Measurements from ENCODE around the gene HIVEP3.

HIVEP3 gene

DNA sequence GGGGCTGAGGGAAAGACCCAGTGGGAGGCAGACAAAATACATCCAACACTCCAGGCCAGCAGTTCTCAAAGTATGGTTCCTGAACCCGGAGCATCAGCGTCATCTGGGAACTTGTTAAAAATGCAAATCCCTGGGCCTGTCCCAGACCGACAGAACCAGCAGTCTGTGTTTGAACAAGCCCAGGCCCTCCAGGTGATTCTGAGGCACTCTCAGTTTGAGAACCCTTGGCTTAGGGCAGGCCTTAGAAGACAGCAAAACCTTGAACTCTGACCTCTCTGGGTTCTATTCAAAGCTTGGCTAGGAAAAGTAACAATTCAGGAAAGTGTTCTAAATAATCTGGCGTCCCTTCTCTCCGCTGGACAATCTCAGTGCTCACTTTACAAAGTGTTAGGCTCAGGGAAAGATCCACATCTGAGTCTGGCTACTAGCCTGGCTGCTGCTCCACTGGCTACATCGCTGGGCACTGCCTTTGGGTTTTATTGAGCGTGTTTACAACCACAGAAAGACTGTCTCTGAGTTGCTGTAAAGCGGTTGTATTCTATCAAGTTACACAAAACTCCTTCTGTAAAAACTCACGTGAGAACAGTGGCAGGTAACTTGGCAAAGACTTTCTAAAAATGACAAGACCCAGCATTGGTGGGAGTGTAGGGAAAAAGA, 166.1 kb downstream of the HIVEP3 start:
- no peak overlapping the region for H3K9ac ChIP-seq (ENCODE audit: low read depth, low read length)

DNA sequence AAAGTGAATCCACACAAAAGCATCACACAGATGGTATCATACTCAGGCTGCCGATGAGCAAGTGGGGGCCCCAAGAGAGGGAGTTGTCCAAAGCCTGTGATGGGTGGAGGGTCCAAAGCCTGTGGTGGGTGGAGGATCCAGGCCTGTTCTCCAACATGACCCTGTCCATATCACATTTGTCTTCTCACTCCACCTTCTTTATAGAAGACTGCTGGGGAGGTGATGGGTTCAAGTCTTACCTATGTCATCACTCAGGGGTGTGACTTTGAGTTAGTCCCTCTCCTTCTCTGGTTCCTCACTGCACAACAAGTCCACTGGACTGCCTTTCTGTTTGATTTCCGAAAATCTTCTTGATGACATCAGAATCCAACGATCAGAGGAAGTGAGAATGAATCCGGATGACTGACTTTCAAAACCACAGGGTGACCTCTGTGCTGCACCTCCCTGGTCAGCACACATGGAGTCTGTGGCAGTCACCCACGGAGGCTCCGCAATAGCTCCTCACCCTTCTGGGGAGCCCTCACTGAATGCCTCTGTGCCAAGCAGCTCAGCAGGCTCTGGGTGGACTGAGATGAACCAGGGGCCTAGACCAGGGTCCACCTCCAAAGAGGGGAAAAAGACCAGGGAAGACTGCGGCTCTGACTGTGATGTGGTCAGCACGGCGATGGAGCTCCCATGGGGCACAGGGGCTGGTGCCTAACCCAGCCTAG, 166.8 kb downstream of the HIVEP3 start:
- Histone ChIP-seq H3K4me1 (ENCODE audit: insufficient read depth, low read length) (peaks cover 4% of the 10 kb centered on the region; the same call in 1 of the 2 replicates), H3K9me3 (ENCODE audit: insufficient read depth, low read depth, low read length) (no peaks in the 10 kb centered on the region), H3K36me3 (ENCODE audit: insufficient read depth, low read depth, low read length) (no peaks in the 10 kb centered on the region), H3K9ac (ENCODE audit: low read depth, low read length) (no peak overlapping the region), H3K27ac (ENCODE audit: low read length) (no peak overlapping the region), H3K27me3 (ENCODE audit: insufficient read depth, low read length) (no peaks in the 10 kb centered on the region), H3K4me3 (ENCODE audit: low read length) (no peak overlapping the region)

More for the DNA sequence above, 166.1 kb downstream of the HIVEP3 start:
- Histone ChIP-seq H3K9me3 (ENCODE audit: insufficient read depth, low read depth, low read length) (no peaks in the 10 kb centered on the region), H3K36me3 (ENCODE audit: insufficient read depth, low read depth, low read length) (no peaks in the 10 kb centered on the region), H3K27ac (ENCODE audit: low read length) (no peak overlapping the region), H3K27me3 (ENCODE audit: insufficient read depth, low read length) (no peaks in the 10 kb centered on the region), H3K4me1 (ENCODE audit: insufficient read depth, low read length) (peaks cover 4% of the 10 kb centered on the region; the same call in 1 of the 2 replicates), H3K4me3 (ENCODE audit: low read length) (no peak overlapping the region)

- H3K9ac ChIP-seq (ENCODE audit: low read depth, low read length) = no peak overlapping the region
- H3K4me3 ChIP-seq (ENCODE audit: low read length) = no peak overlapping the region
- H3K9me3 ChIP-seq (ENCODE audit: insufficient read depth, low read depth, low read length) = no peaks in the 10 kb centered on the region
- H3K27ac ChIP-seq (ENCODE audit: low read length) = no peak overlapping the region
- H3K27me3 ChIP-seq (ENCODE audit: insufficient read depth, low read length) = no peaks in the 10 kb centered on the region
- H3K4me1 ChIP-seq (ENCODE audit: insufficient read depth, low read length) = peaks cover 4% of the 10 kb centered on the region; the same call in 1 of the 2 replicates
- H3K36me3 ChIP-seq (ENCODE audit: insufficient read depth, low read depth, low read length) = no peaks in the 10 kb centered on the region
Observed at GRCh38 chr1:41749991-41750745, 168.6 kb downstream of the HIVEP3 start.

DNA sequence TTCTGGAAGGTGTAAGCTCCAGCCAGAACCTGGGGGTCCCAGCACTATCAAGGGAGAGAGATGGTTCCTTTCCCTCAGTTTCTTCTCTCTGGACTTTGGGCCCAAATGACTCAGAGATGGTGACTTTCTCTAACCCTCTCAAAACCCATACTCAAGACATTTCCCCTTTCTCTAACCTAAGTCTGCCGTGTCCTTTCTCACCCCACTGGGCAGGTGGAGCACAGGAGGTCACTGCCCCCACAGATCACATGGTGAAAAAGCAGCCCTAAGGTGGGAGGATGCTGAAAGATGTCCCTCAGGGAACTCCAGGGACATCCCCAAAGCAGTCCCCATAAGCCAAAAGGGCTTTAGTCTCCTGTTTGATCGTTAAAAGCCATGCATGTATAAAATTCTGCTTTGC, 173.7 kb downstream of the HIVEP3 start:
- Histone ChIP-seq H3K27ac (ENCODE audit: low read length) (no peak overlapping the region), H3K27me3 (ENCODE audit: insufficient read depth, low read length) (no peaks in the 10 kb centered on the region), H3K36me3 (ENCODE audit: insufficient read depth, low read depth, low read length) (no peaks in the 10 kb centered on the region), H3K4me1 (ENCODE audit: insufficient read depth, low read length) (no peaks in the 10 kb centered on the region), H3K9me3 (ENCODE audit: insufficient read depth, low read depth, low read length) (no peaks in the 10 kb centered on the region), H3K9ac (ENCODE audit: low read depth, low read length) (no peak overlapping the region), H3K4me3 (ENCODE audit: low read length) (no peak overlapping the region)

DNA sequence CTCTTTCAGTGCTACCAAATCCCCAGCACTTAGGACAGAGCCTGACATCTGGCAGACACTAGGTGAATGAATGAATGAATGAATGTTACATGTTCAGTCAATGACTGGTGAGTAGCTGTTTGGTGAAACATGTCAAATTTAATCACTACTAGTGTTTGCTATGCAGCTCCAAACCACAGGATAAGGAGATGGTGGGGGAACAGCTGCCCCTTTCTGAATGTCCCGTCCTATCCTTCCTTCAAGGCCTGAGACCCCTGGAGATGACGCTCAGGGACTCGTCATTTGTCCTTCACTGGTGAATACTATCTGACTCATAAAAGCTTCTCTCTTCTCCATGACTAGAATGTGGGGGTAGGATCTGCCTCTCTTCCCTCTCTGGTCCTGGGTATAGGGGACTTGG, 175.4 kb downstream of the HIVEP3 start:
- no peaks in the 10 kb centered on the region for H3K36me3 ChIP-seq (ENCODE audit: insufficient read depth, low read depth, low read length)
- H3K4me1 ChIP-seq (ENCODE audit: insufficient read depth, low read length) = no peaks in the 10 kb centered on the region
- no peaks in the 10 kb centered on the region for H3K27me3 ChIP-seq (ENCODE audit: insufficient read depth, low read length)
- no peak overlapping the region for H3K9ac ChIP-seq (ENCODE audit: low read depth, low read length)
- no peaks in the 10 kb centered on the region for H3K9me3 ChIP-seq (ENCODE audit: insufficient read depth, low read depth, low read length)
- no peak overlapping the region for H3K27ac ChIP-seq (ENCODE audit: low read length)
- H3K4me3 ChIP-seq (ENCODE audit: low read length) = no peak overlapping the region

- Histone ChIP-seq H3K9ac (ENCODE audit: low read depth, low read length) (no peak overlapping the region), H3K4me1 (ENCODE audit: insufficient read depth, low read length) (no peaks in the 10 kb centered on the region), H3K4me3 (ENCODE audit: low read length) (no peak overlapping the region), H3K27me3 (ENCODE audit: insufficient read depth, low read length) (no peaks in the 10 kb centered on the region), H3K9me3 (ENCODE audit: insufficient read depth, low read depth, low read length) (no peaks in the 10 kb centered on the region), H3K36me3 (ENCODE audit: insufficient read depth, low read depth, low read length) (no peaks in the 10 kb centered on the region), H3K27ac (ENCODE audit: low read length) (no peak overlapping the region)
Observed at GRCh38 chr1:41742219-41742618, 176.5 kb downstream of the HIVEP3 start.

DNA sequence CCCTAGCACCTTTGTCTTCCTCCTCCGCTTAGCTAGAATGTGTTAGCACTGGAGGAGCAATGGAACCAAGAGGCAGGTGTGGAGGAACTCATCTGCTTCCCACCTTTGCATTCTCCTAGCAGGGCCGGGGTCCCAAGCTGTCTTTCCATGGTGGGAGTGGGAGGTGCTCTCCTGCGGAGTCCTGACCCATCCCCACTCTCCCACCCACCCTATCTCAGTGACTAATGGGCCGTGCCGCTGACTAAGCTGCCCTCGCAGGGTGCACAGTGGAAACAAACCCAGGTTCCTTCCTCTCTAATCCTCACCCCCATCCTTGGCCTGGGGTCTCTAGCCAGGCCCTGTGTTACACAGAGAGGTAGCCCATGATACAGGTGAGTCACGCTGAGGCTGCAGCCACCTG, 177.5 kb downstream of the HIVEP3 start:
- Histone ChIP-seq H3K36me3 (ENCODE audit: insufficient read depth, low read depth, low read length) (no peaks in the 10 kb centered on the region), H3K4me3 (ENCODE audit: low read length) (no peak overlapping the region), H3K4me1 (ENCODE audit: insufficient read depth, low read length) (no peaks in the 10 kb centered on the region; the same call in 1 of the 2 replicates), H3K27me3 (ENCODE audit: insufficient read depth, low read length) (no peaks in the 10 kb centered on the region), H3K9me3 (ENCODE audit: insufficient read depth, low read depth, low read length) (no peaks in the 10 kb centered on the region), H3K9ac (ENCODE audit: low read depth, low read length) (no peak overlapping the region), H3K27ac (ENCODE audit: low read length) (no peak overlapping the region)

DNA sequence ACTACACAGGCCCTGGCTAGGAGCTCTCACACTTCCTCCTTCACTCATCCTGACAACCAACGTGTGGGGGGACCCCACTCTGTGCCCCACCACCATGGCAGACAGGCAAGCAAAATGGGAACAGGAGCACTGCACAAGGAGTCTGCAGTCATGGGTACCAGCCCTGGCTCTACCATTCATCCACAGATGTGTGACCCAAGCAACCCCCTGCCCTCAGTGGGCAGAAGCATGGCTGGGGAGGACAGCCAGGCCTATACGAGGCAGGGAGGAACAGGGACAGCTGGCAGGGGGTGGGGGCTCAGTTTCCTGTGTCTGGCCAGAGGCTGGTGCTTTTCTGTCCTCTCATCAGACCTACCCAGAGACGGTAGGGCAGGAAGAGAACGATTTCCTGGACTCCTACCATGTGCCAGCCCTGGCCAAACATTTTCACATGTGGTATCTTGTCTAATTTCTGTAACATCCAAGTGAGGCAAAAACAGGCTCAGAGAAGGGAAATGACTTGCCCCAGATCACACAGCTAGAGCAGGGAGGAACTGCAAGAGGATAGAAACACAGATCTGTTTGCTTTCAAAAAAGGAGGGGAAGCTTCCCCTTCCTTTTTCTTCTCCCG, 178.0 kb downstream of the HIVEP3 start:
- Histone ChIP-seq H3K9ac (ENCODE audit: low read depth, low read length) (no peak overlapping the region), H3K9me3 (ENCODE audit: insufficient read depth, low read depth, low read length) (no peaks in the 10 kb centered on the region), H3K4me1 (ENCODE audit: insufficient read depth, low read length) (no peaks in the 10 kb centered on the region; the same call in 1 of the 2 replicates), H3K4me3 (ENCODE audit: low read length) (no peak overlapping the region), H3K36me3 (ENCODE audit: insufficient read depth, low read depth, low read length) (no peaks in the 10 kb centered on the region), H3K27me3 (ENCODE audit: insufficient read depth, low read length) (peaks cover 3% of the 10 kb centered on the region; the same call in 1 of the 2 replicates), H3K27ac (ENCODE audit: low read length) (no peak overlapping the region)

- Histone ChIP-seq H3K27ac (ENCODE audit: low read length) (no peak overlapping the region), H3K9ac (ENCODE audit: low read depth, low read length) (no peak overlapping the region), H3K9me3 (ENCODE audit: insufficient read depth, low read depth, low read length) (no peaks in the 10 kb centered on the region), H3K4me1 (ENCODE audit: insufficient read depth, low read length) (no peaks in the 10 kb centered on the region; the same call in 1 of the 2 replicates), H3K4me3 (ENCODE audit: low read length) (no peak overlapping the region), H3K36me3 (ENCODE audit: insufficient read depth, low read depth, low read length) (no peaks in the 10 kb centered on the region), H3K27me3 (ENCODE audit: insufficient read depth, low read length) (peaks cover 10% of the 10 kb centered on the region)
Observed at GRCh38 chr1:41740058-41740457, 178.7 kb downstream of the HIVEP3 start.

- Histone ChIP-seq H3K27ac (ENCODE audit: low read length) (no peak overlapping the region), H3K9me3 (ENCODE audit: insufficient read depth, low read depth, low read length) (no peaks in the 10 kb centered on the region), H3K36me3 (ENCODE audit: insufficient read depth, low read depth, low read length) (no peaks in the 10 kb centered on the region), H3K4me1 (ENCODE audit: insufficient read depth, low read length) (no peaks in the 10 kb centered on the region; the same call in 1 of the 2 replicates), H3K9ac (ENCODE audit: low read depth, low read length) (no peak overlapping the region), H3K27me3 (ENCODE audit: insufficient read depth, low read length) (peaks cover 10% of the 10 kb centered on the region), H3K4me3 (ENCODE audit: low read length) (no peak overlapping the region)
Observed at GRCh38 chr1:41739061-41739955, 179.4 kb downstream of the HIVEP3 start.

DNA sequence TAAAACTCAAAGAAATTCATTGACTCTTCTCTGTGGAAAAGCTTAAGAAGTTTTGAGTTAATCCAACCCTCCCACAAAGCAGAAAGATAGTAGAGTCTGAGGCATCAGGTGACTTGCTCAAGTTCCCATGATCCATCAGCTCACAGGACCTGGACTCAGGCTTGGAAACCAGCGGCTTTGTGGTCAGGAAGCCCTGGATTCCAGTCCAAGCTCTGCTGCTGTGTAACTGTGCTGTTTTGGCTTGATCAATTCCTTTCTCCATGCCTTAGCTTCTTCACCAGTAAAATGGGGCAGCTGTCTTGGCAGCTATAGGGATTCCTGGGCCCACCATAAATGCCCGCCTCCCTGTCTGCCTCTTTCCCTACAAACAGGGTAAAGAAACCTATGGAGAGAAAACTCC, 180.2 kb downstream of the HIVEP3 start:
- no peaks in the 10 kb centered on the region; the same call in 1 of the 2 replicates for H3K4me1 ChIP-seq (ENCODE audit: insufficient read depth, low read length)
- no peaks in the 10 kb centered on the region for H3K36me3 ChIP-seq (ENCODE audit: insufficient read depth, low read depth, low read length)
- no peaks in the 10 kb centered on the region for H3K9me3 ChIP-seq (ENCODE audit: insufficient read depth, low read depth, low read length)
- no peak overlapping the region for H3K4me3 ChIP-seq (ENCODE audit: low read length)
- H3K9ac ChIP-seq (ENCODE audit: low read depth, low read length) = no peak overlapping the region
- H3K27ac ChIP-seq (ENCODE audit: low read length) = no peak overlapping the region
- H3K27me3 ChIP-seq (ENCODE audit: insufficient read depth, low read length) = peaks cover 10% of the 10 kb centered on the region

Measured in iPS-20b (cell line).